Activated CD8-positive, alpha-beta T cell treated with anti-CD3 and anti-CD28 coated beads for 36 hours (primary cell): ENCODE data around the gene OSBPL10. TPM values are rescaled to one million over a fixed set of nuclear protein-coding genes. Genes with fewer than 3 reads are reported as not detected.

Experiments used
- ATAC-seq: fragments of 200-7000 bp; cut with Tn5 transposase; one replicate; pipeline ENCODE4 v1.10.0; 2021; ENCODE audit warnings: mild to moderate bottlenecking, moderate library complexity
- CTCF ChIA-PET: fragments of 350-600 bp; sonication (Branson Sonifier 250); formaldehyde crosslinking; loops from one replicate; lab custom pipeline; 2021; ENCODE audit warnings: antibody characterized with exemption; lab: Charles Lee
- POLR2A ChIA-PET: fragments of 350-600 bp; sonication (Branson Sonifier 250); formaldehyde crosslinking; loops from one replicate; lab custom pipeline; 2021; ENCODE audit warnings: antibody characterized with exemption; lab: Charles Lee
- DNase-seq: peaks from one replicate; pipeline ENCODE4 v3.0.0-alpha.2; 2020
- H3K27ac Mint-ChIP-seq: one replicate; pipeline ENCODE4 v1.8.0; 2021; ENCODE audit warnings: mild to moderate bottlenecking, mixed read lengths
- H3K27me3 Mint-ChIP-seq: one replicate; pipeline ENCODE4 v1.8.0; 2021; ENCODE audit warnings: mixed read lengths
- H3K36me3 Mint-ChIP-seq: one replicate; pipeline ENCODE4 v1.8.0; 2021; ENCODE audit warnings: low read depth, mixed read lengths
- H3K4me1 Mint-ChIP-seq: one replicate; pipeline ENCODE4 v1.8.0; 2021; ENCODE audit warnings: low read depth, mixed read lengths
- H3K4me3 Mint-ChIP-seq: one replicate; pipeline ENCODE4 v1.8.0; 2021; ENCODE audit warnings: mild to moderate bottlenecking, moderate library complexity, mixed read lengths
- H3K9me3 Mint-ChIP-seq: one replicate; pipeline ENCODE4 v1.8.0; 2021; ENCODE audit warnings: mixed read lengths
- CTCF ChIP-seq: fragments of 200-600 bp; IDR thresholded peaks from one replicate; pipeline ENCODE4 v1.8.0; 2022; ENCODE audit warnings: antibody characterized with exemption, mild to moderate bottlenecking
- intact Hi-C: fragments of 100-400 bp; cut with micrococcal nuclease; formaldehyde crosslinking; loops from one replicate; pipeline ENCODE4 v1.10.0; 2022
- total RNA-seq, 2 experiments: library from RNA; stranded (reverse); gene quantifications; one replicate each; pipeline ENCODE4 v1.2.3, GENCODE V29; 2021

The OSBPL10 gene
- total RNA-seq, 2 experiments from 2014 or later: 1.9 to 2.1 TPM

- ChIA-PET POLR2A (interaction anchor here (0.8 kb wide), 1 partner anchor 46 kb away, joined by 5 read pairs; no protein-coding TSS in a partner anchor), CTCF (no interaction called here)
- no peak for TF ChIP-seq CTCF
- peaks cover 2% of the 10 kb centered on the region for H3K27me3 Mint-ChIP-seq
- no peak overlapping the region for H3K4me3 Mint-ChIP-seq
- H3K9me3 Mint-ChIP-seq: no peaks in the 10 kb centered on the region
- intact Hi-C loops: no loop called here
- no peak for DNase-seq
- ATAC-seq: no peak
- no peaks in the 10 kb centered on the region for H3K36me3 Mint-ChIP-seq
- peaks cover 9% of the 10 kb centered on the region for H3K4me1 Mint-ChIP-seq
- no peak overlapping the region for H3K27ac Mint-ChIP-seq
Observed at GRCh38 chr3:31750341-31750740, 230.7 kb downstream of the OSBPL10 start.

GRCh38 chr3:31748933-31749295 lies 232.1 kb downstream of the OSBPL10 start:
- peaks cover under 1% of the 10 kb centered on the region for H3K27me3 Mint-ChIP-seq
- no peak overlapping the region for H3K27ac Mint-ChIP-seq
- POLR2A ChIA-PET: no interaction called here
- ATAC-seq (no peak), DNase-seq (no peak)
- no peaks in the 10 kb centered on the region for H3K9me3 Mint-ChIP-seq
- CTCF ChIA-PET: interaction anchor here (1.2 to 1.4 kb wide), 3 partner anchors 20 to 45 kb away, joined by 3 to 5 read pairs (median 3); no protein-coding TSS in a partner anchor
- no peaks in the 10 kb centered on the region for H3K4me1 Mint-ChIP-seq
- no peak overlapping the region for H3K4me3 Mint-ChIP-seq
- no peaks in the 10 kb centered on the region for H3K36me3 Mint-ChIP-seq
- no peak for TF ChIP-seq CTCF
- intact Hi-C loops: no loop called here

GRCh38 chr3:31748281-31748932 lies 232.7 kb downstream of the OSBPL10 start:
- ChIA-PET CTCF (interaction anchor here (1.2 to 1.4 kb wide), 3 partner anchors 20 to 44 kb away, joined by 3 to 5 read pairs (median 3); no protein-coding TSS in a partner anchor), POLR2A (no interaction called here)
- Mint-ChIP-seq H3K27me3 (no peaks in the 10 kb centered on the region), H3K9me3 (no peaks in the 10 kb centered on the region), H3K4me1 (no peaks in the 10 kb centered on the region), H3K4me3 (no peak overlapping the region), H3K27ac (no peak overlapping the region), H3K36me3 (no peaks in the 10 kb centered on the region)
- no peak for DNase-seq
- TF ChIP-seq CTCF: no peak
- intact Hi-C loops: no loop called here
- no peak for ATAC-seq

- Mint-ChIP-seq H3K27me3 (no peaks in the 10 kb centered on the region), H3K27ac (no peak overlapping the region), H3K4me3 (no peak overlapping the region), H3K9me3 (no peaks in the 10 kb centered on the region), H3K4me1 (no peaks in the 10 kb centered on the region), H3K36me3 (no peaks in the 10 kb centered on the region)
- ATAC-seq: no peak
- no peak for DNase-seq
- no peak for TF ChIP-seq CTCF
- ChIA-PET CTCF (interaction anchor here (1.2 to 1.4 kb wide), 3 partner anchors 21 to 44 kb away, joined by 3 to 5 read pairs (median 3); no protein-coding TSS in a partner anchor), POLR2A (no interaction called here)
- intact Hi-C loops: no loop called here
Observed at GRCh38 chr3:31747785-31748184, 233.3 kb downstream of the OSBPL10 start.

- ChIA-PET POLR2A (no interaction called here), CTCF (no interaction called here)
- Mint-ChIP-seq H3K27ac (no peak overlapping the region), H3K27me3 (no peaks in the 10 kb centered on the region), H3K4me1 (no peaks in the 10 kb centered on the region), H3K4me3 (no peak overlapping the region), H3K9me3 (no peaks in the 10 kb centered on the region), H3K36me3 (no peaks in the 10 kb centered on the region)
- TF ChIP-seq CTCF: no peak
- ATAC-seq (no peak), DNase-seq (no peak)
- intact Hi-C loops: no loop called here
Observed at GRCh38 chr3:31744913-31745312, 236.1 kb downstream of the OSBPL10 start.
